Measurements from ENCODE around the gene TMEM270. TPM values are rescaled to one million over a fixed set of nuclear protein-coding genes. Genes with fewer than 3 reads are reported as not detected.
"Not testable (repeated sequence)": the region's sequence is repeated elsewhere in the genome, so short reads cannot be mapped to it uniquely, and the experiment has no call there.

The TMEM270 gene
- not detected for total RNA-seq

DNA sequence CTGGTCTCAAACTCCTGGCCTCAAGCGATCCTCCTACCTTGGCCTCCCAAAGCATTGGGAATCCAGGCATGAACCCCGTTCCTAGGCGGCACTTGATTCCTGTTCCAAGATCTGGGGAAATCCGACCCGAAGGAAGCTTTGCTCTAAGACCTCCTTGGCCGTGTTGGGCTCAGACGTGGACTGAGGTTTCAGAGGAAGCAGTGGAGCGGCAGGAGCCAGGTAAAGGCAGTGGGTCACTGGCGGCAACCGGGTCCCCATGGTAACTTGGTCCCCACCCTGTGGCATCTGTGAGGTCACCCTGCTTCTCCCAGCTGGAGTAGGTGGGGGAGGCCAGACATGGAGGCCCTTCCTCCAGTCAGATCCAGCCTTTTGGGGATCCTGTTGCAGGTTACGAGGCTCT lies at the start of gene TMEM270:
TSS of gene TMEM270 (plus strand) at position 301 of the 400 bp plus-strand sequence. CDS start at position 337, 36 bp downstream.
- no peak for DNase-seq

GRCh38 chr7:73811760-73812168 lies 49.2 kb upstream of the TMEM270 start:
- DNase-seq = peak; percentile 59

GRCh38 chr7:73812996-73813395 lies 48.0 kb upstream of the TMEM270 start:
- DNase-seq = no peak

DNA sequence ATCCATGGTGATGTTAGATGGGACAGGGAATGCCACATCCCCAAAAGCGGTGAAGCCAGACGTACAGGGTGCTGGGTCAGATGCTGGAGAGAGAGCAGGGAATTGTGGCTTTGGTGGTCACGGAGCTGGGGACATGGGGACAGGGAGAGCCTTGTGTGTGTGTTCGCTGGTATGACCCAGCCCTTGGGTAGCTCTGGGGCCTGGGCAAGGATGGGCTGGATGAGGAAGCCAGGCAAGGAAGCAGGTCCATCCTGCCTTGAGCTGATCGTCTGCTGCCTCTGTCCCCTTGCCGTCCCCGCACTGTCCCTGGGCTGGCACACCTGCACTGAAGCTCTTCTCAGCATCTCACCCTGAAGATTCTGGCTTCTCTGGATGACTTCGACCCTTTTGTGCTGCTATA lies 45.5 kb upstream of the TMEM270 start:
- no peak for DNase-seq

- no peak for DNase-seq
These were observed 43.8 kb upstream of the TMEM270 start for GRCh38 chr7:73817121-73817520.

- no peak for DNase-seq
These were observed 40.9 kb upstream of the TMEM270 start for GRCh38 chr7:73820013-73820412.

DNA sequence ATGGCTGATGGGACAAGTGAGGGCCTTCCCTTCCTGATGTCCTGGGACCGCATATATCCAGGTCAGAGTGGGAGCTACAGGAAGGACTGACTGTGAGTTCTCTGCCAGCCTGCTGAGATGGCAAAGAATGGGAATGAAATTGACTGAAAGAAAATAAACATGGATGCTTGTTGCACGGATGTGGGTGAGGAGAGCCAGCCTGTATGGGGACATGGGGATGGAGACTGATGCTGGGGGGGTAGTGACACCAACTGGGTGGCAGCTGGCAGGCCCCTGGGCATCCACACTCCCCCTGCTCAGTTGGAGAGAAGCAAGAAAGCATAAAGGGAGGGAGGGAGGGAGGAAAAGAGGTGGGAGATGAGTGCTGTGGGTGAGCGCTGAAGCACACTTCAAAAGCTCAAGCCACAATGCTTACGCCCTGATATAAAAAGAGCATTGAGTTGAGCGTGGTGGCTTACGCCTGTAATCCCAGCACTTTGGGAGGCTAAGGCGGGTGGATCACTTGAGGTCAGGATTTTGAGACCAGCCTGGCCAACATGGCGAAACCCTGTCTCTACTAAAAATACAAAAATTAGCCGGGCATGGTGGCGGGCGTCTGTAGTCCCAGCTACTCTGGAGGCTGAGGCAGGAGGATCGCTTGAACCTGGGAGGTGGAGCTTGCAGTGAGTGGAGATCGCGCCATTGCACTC lies 39.2 kb upstream of the TMEM270 start:
- not testable (repeated sequence) for DNase-seq

- no peak for DNase-seq
These were observed 38.4 kb upstream of the TMEM270 start for GRCh38 chr7:73822319-73823173.

DNA sequence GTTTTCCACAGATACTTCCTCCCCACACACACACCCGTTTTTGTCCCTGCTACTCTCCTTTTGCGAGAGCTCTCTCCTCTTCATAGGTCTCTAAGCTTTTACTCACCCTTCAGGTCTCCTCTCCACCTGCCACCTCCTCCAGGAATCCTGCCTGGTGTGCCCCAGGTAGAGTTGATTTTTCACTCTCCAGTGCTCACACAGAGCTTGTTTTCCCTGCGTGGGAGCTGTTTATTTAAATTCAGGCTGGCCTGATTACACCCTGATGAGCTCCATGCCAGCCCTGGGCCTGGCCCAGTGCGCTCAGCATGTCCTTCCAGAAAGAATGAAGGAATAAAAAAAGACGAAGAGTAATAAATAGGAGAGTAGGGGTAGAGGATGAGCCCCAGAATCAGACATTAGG lies 37.7 kb upstream of the TMEM270 start:
- no peak for DNase-seq

DNA sequence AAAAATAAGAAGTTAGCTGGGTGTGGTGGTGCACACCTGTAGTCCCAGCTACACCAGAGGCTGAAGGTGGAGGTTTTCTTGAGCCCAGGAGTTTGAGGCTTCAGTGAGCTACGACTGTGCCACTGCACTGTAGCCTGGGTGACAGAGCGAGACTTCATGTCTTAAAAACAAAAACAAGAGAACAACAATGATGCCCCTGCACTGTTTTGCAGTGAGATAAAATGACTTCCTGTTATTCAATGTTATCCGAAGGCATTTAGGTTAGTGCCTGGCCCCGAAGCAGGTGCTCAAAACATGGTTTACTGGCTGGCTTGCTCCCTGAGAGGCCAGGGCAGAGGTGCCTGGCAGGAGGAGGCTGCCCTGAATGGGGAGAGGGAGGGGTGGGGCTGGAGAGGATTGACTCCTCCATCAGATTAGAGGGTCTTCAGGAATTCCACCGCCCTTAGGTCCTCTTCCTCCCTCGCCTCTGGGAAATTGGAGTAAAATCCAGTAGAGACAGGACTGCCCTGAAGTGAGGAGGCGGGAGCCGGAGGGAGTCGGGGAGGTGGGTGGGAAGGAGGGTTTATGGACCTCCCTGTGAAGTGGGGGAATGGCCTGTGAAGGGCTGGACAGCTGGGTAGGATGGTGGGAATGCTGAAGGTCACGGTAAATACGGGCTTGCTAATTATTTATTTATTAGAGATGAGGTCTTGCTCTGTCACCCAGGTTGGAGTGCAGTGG lies 36.9 kb upstream of the TMEM270 start:
- no peak for DNase-seq

DNA sequence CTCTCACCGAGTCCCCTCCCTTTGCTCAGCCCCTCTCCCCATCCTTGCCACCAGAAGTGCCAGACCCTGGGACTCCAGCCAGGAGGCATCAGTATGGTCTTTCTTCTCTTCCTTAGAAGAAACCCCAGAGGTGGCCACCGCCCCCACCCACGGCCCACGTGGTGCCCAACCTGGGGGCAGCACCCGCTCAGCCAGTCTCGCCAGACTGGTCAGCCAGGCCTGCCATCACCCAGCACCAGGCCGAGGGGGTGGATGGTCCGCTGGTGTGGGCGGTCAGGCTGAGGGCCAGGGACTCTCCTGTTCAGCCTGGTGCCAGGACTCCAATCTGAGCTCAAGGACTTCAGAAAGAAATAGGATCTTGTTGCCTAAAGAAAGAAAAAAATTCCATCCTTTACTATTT lies 36.0 kb upstream of the TMEM270 start:
- DNase-seq = no peak

DNA sequence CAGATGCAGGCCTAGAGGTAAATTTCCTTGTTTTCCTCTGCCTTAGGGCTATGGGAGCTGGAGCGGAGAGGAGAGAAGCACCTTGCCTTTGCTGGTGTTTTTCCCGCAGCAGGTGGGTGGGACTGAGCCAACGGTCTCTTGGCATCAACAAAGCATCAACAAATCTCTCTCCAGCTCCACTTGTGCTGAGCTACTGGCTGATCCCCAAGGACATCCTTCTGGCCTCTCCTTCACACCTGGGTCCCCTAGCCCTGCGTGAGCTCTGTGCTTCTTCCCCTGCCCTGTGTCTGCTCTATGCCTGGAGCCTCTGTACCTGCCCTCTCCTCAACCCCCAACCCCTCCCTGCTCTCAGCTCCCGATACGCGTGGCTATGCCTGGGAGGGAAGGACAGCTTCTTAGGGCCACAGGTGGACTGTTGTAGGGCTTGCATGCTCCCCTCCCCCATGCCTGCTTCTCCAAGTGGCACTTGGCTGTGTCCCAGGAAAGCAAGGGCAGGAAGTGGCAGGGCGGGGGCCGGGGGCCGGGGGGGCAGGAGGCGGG lies 33.3 kb upstream of the TMEM270 start:
- DNase-seq = peak; percentile 67

DNA sequence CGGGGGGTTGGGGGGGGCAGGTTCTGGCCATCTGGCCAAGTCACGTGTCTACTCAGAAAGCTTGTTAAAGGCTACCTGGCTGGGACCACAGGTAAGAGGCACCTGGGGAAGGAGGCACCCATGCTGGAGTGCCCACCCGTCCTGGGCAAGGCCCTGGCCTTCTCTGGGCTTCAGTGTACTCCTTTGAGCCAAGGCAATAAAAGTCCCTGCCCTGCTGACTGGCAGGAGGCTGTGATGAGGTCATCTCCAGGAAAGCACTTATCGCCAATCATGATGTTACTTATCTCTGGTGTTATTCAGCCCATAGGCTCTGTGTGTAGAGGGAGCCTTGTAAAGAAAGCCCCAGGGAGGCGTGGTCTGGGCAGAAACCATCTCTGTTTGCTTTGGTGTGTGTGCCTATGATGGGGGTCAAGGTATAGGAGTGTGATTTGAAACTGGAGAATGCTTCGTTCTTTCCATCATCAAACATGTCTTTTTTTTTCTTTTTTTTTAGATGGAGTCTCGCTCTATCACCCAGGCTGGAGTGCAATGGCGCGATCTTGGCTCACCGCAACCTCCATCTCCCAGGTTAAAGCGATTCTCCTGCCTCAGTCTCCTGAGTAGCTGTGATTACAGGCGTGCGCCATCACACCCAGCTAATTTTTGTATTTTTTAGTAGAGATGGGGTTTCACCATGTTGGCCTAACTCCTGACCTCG lies 32.7 kb upstream of the TMEM270 start:
- DNase-seq = peak; percentile 34

DNA sequence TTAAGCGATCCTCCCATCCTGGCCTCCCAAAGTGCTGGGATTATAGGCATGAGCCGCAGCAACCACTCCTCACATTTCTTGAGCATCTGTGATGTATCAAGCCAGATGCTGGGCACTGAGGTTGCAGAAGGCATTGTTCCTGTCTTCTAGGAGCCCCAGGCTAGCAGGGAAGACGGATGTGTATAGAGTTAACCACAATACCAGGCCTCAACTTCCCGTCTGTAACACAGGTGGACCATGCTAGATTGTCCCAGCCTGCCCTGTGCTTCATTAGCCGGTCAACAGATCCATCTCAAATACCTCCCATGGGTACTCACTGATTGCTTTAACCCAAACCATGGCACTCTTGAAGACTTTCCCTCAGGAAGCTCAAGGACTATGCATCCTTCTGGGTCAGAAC lies 32.0 kb upstream of the TMEM270 start:
- no peak for DNase-seq

- no peak for DNase-seq
These were observed 31.5 kb upstream of the TMEM270 start for GRCh38 chr7:73829505-73829904.

- DNase-seq = no peak
These were observed 30.9 kb upstream of the TMEM270 start for GRCh38 chr7:73829921-73830680.

DNA sequence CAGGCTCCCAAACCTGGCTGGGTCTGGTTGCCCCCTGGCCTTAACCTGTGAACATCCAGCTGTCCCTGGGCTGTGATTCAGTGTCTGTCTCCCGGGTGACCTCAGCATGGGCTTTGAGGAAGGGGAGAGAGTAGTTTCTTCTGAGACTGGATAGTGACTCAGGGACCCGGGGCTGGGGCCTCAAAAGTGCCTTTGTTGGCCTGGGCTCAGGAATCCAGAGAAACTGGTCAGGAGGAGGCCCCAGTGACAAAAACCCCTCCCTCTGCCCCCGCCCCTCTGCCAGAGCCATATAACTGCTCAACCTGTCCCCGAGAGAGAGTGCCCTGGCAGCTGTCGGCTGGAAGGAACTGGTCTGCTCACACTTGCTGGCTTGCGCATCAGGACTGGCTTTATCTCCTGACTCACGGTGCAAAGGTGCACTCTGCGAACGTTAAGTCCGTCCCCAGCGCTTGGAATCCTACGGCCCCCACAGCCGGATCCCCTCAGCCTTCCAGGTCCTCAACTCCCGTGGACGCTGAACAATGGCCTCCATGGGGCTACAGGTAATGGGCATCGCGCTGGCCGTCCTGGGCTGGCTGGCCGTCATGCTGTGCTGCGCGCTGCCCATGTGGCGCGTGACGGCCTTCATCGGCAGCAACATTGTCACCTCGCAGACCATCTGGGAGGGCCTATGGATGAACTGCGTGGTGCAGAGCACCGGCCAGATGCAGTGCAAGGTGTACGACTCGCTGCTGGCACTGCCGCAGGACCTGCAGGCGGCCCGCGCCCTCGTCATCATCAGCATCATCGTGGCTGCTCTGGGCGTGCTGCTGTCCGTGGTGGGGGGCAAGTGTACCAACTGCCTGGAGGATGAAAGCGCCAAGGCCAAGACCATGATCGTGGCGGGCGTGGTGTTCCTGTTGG lies 30.0 kb upstream of the TMEM270 start, which contains the start of gene CLDN4:
TSS of gene CLDN4 (plus strand) at position 316 of the 903 bp plus-strand sequence. CDS start at position 522, 206 bp downstream.
- DNase-seq = peak; percentile 69

GRCh38 chr7:73831584-73831833 lies 29.4 kb upstream of the TMEM270 start:
- no peak for DNase-seq

DNA sequence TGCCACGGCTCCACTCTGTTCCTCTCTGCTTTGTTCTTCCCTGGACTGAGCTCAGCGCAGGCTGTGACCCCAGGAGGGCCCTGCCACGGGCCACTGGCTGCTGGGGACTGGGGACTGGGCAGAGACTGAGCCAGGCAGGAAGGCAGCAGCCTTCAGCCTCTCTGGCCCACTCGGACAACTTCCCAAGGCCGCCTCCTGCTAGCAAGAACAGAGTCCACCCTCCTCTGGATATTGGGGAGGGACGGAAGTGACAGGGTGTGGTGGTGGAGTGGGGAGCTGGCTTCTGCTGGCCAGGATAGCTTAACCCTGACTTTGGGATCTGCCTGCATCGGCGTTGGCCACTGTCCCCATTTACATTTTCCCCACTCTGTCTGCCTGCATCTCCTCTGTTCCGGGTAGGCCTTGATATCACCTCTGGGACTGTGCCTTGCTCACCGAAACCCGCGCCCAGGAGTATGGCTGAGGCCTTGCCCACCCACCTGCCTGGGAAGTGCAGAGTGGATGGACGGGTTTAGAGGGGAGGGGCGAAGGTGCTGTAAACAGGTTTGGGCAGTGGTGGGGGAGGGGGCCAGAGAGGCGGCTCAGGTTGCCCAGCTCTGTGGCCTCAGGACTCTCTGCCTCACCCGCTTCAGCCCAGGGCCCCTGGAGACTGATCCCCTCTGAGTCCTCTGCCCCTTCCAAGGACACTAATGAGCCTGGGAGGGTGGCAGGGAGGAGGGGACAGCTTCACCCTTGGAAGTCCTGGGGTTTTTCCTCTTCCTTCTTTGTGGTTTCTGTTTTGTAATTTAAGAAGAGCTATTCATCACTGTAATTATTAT lies 28.9 kb upstream of the TMEM270 start:
- DNase-seq = peak; percentile 57

Data from tongue (tissue), 2 donors.